Stimulated activated naive CD4-positive, alpha-beta T cell treated with Interleukin-2 at 50 U/mL for 16 hours (primary cell): Measurements from ENCODE around the gene C16orf86.

Experiments used
- DNase-seq: peaks from one replicate; lab custom pipeline; 2025; lab: John Stamatoyannopoulos, UW

Gene C16orf86

GRCh38 chr16:67667453-67667816 lies 821 bp downstream of the C16orf86 start:
- no peak for DNase-seq

- peak; percentile 74 for DNase-seq
Observed at GRCh38 chr16:67667817-67668494, 1.3 kb downstream of the C16orf86 start.

- DNase-seq = no peak
Observed at GRCh38 chr16:67668495-67669157, 2.0 kb downstream of the C16orf86 start.

GRCh38 chr16:67669499-67670101 lies 3.0 kb downstream of the C16orf86 start:
- DNase-seq = no peak

GRCh38 chr16:67672306-67672705 lies 5.7 kb downstream of the C16orf86 start:
- no peak for DNase-seq

GRCh38 chr16:67672739-67673662 lies 6.4 kb downstream of the C16orf86 start:
- peak; percentile 21 for DNase-seq

- no peak for DNase-seq
Observed at GRCh38 chr16:67673712-67674580, 7.3 kb downstream of the C16orf86 start.

- DNase-seq = no peak
Observed at GRCh38 chr16:67674851-67675578, 8.4 kb downstream of the C16orf86 start.

GRCh38 chr16:67675579-67675935 lies 8.9 kb downstream of the C16orf86 start:
- DNase-seq = no peak

GRCh38 chr16:67675999-67676398 lies 9.4 kb downstream of the C16orf86 start:
- DNase-seq = no peak

GRCh38 chr16:67676516-67676915 lies 9.9 kb downstream of the C16orf86 start:
- no peak for DNase-seq

- no peak for DNase-seq
Observed at GRCh38 chr16:67676939-67677338, 10.3 kb downstream of the C16orf86 start.

GRCh38 chr16:67677712-67678111 lies 11.1 kb downstream of the C16orf86 start:
- no peak for DNase-seq

GRCh38 chr16:67678354-67679023 lies 11.9 kb downstream of the C16orf86 start:
- no peak for DNase-seq

- no peak for DNase-seq
Observed at GRCh38 chr16:67679935-67680897, 13.6 kb downstream of the C16orf86 start.

GRCh38 chr16:67683767-67684166 lies 17.2 kb downstream of the C16orf86 start:
- DNase-seq = no peak

- DNase-seq = no peak
Observed at GRCh38 chr16:67685388-67686112, 18.9 kb downstream of the C16orf86 start.
